B cell (primary cell): Measurements from ENCODE around the gene MFN1. TPM values are rescaled to one million over a fixed set of nuclear protein-coding genes. Genes with fewer than 3 reads are reported as not detected.

ENCODE experiments used
- ATAC-seq: fragments of 200-7000 bp; cut with Tn5 transposase; one replicate; pipeline ENCODE4 v1.10.0; 2021; ENCODE audit warnings: low read depth, mild to moderate bottlenecking, moderate number of reproducible peaks, moderate library complexity
- CTCF ChIA-PET: fragments of 350-600 bp; sonication (Branson Sonifier 250); formaldehyde crosslinking; loops from one replicate; lab custom pipeline; 2021; ENCODE audit warnings: antibody characterized with exemption, inconsistent platforms; lab: Charles Lee
- POLR2A ChIA-PET: fragments of 350-600 bp; sonication (Branson Sonifier 250); formaldehyde crosslinking; loops from one replicate; lab custom pipeline; 2021; ENCODE audit warnings: antibody characterized with exemption; lab: Charles Lee
- DNase-seq: peaks from one replicate; pipeline ENCODE4 v3.0.0; 2013
- H2AFZ ChIP-seq: 2 replicates; pipeline ENCODE4 v1.6.1; 2012; ENCODE audit warnings: mild to moderate bottlenecking, low read depth, low read length; ENCODE audit not compliant: insufficient read depth, poor library complexity, severe bottlenecking
- H3K27ac ChIP-seq, 2 donors: 1 replicate in 1 of 2; 2 replicates in 1 of 2; pipeline ENCODE4 v1.5.1; 2012 to 2013; ENCODE audit warnings: low read length in 2 of 2, mild to moderate bottlenecking in 2 of 2, moderate library complexity in 1 of 2
- H3K27me3 ChIP-seq, 4 experiments: fragments of 200-600 bp in 1 of 4; sonication (generic) in 1 of 4; replicated peaks in 1 of 4; 1 replicate in 2 of 4; 2 replicates in 2 of 4; pipeline versions ENCODE4 v1.6.1 to v1.7.0; 2013 to 2016; ENCODE audit warnings: low read length in 3 of 4, mild to moderate bottlenecking in 2 of 4, mixed read lengths in 1 of 4, moderate library complexity in 1 of 4; ENCODE audit not compliant: insufficient read depth in 4 of 4, control insufficient read depth in 3 of 4; ENCODE audit errors: control extremely low read depth in 1 of 4
- H3K36me3 ChIP-seq, 2 experiments: replicated peaks in 1 of 2; 1 replicate in 1 of 2; 2 replicates in 1 of 2; pipeline versions ENCODE4 v1.6.1 to v1.7.1; 2013; ENCODE audit warnings: low read length in 1 of 2; ENCODE audit not compliant: insufficient read depth in 2 of 2, control insufficient read depth in 1 of 2; ENCODE audit errors: control extremely low read depth in 1 of 2, extremely low read depth in 1 of 2
- H3K4me1 ChIP-seq, 2 donors: fragments of 200-600 bp in 1 of 2; sonication (generic) in 1 of 2; 1 replicate in 1 of 2; 2 replicates in 1 of 2; pipeline versions ENCODE4 v1.5.1 to v1.6.1; 2013 to 2017; ENCODE audit warnings: low read length in 2 of 2; ENCODE audit not compliant: control insufficient read depth in 2 of 2, insufficient read depth in 2 of 2
- H3K4me2 ChIP-seq: replicated peaks from 2 replicates; pipeline ENCODE3; 2012; ENCODE audit warnings: mild to moderate bottlenecking, low read depth, low read length; ENCODE audit not compliant: poor library complexity, severe bottlenecking
- H3K4me3 ChIP-seq, 5 experiments: fragments of 200-600 bp in 1 of 5; sonication (generic) in 1 of 5; 1 replicate in 3 of 5; 2 replicates in 2 of 5; pipeline versions ENCODE4 v1.5.1 to v1.7.0; 2011 to 2016; ENCODE audit warnings: low read length in 4 of 5, mild to moderate bottlenecking in 4 of 5, low read depth in 2 of 5, control low read depth in 1 of 5, moderate library complexity in 1 of 5; ENCODE audit not compliant: insufficient read depth in 1 of 5; ENCODE audit errors: control extremely low read depth in 1 of 5, extremely low read depth in 1 of 5
- H3K79me2 ChIP-seq: fragments of 200-600 bp; sonication (generic); one replicate; pipeline ENCODE4 v1.6.0; 2016; ENCODE audit warnings: low read length; ENCODE audit not compliant: control insufficient read depth, insufficient read depth
- H3K9ac ChIP-seq: fragments of 200-600 bp; sonication (generic); 2 replicates; pipeline ENCODE4 v1.6.1; 2017; ENCODE audit warnings: mild to moderate bottlenecking, low read length, moderate library complexity
- H3K9me3 ChIP-seq, 3 donors: one replicate each; pipeline versions ENCODE4 v1.6.1 to v1.7.1; 2013; ENCODE audit warnings: low read length in 2 of 3; ENCODE audit not compliant: control insufficient read depth in 2 of 3, insufficient read depth in 1 of 3; ENCODE audit errors: control extremely low read depth in 1 of 3
- H4K20me1 ChIP-seq: 2 replicates; pipeline ENCODE4 v1.6.0; 2012; ENCODE audit warnings: mild to moderate bottlenecking, low read length; ENCODE audit not compliant: insufficient read depth, control insufficient read depth, poor library complexity, severe bottlenecking
- H3K27ac Mint-ChIP-seq: one replicate; pipeline ENCODE4 v1.8.0; 2021; ENCODE audit warnings: mixed read lengths
- H3K27me3 Mint-ChIP-seq: one replicate; pipeline ENCODE4 v1.8.0; 2021; ENCODE audit warnings: mixed read lengths
- H3K4me1 Mint-ChIP-seq: one replicate; pipeline ENCODE4 v1.8.0; 2021; ENCODE audit warnings: mixed read lengths
- H3K4me3 Mint-ChIP-seq: one replicate; pipeline ENCODE4 v1.8.0; 2021; ENCODE audit warnings: mixed read lengths
- H3K9me3 Mint-ChIP-seq: one replicate; pipeline ENCODE4 v1.8.0; 2022; ENCODE audit warnings: mixed read lengths; ENCODE audit not compliant: insufficient read depth
- EZH2 ChIP-seq: IDR thresholded peaks from 2 replicates; pipeline ENCODE4 v1.6.1; 2012; ENCODE audit warnings: borderline replicate concordance, low read depth, mild to moderate bottlenecking, moderate library complexity, low read length; ENCODE audit not compliant: insufficient read depth, poor library complexity, severe bottlenecking
- WGBS: methylation state at CpG from one replicate; pipeline ENCODE4 v1.1.5; 2013; ENCODE audit warnings: missing lambda C conversion rate; ENCODE audit not compliant: insufficient coverage; 5-methylcytosine and 5-hydroxymethylcytosine counted together
- intact Hi-C: fragments of 100-400 bp; cut with micrococcal nuclease; formaldehyde crosslinking; loops from one replicate; pipeline ENCODE4 v1.10.0; 2022
- polyA plus RNA-seq: library from polyadenylated mRNA; depleted of rRNA; stranded (reverse); fragments of >200 nt; gene quantifications from 2 replicates; pipeline ENCODE4 v1.2.3, GENCODE V29; 2012
- total RNA-seq, 2 donors: library from RNA; stranded (reverse); fragments of 120-200 nt in 1 of 2; gene quantifications; 1 replicate in 1 of 2; 2 replicates in 1 of 2; pipeline versions ENCODE4 v1.2.3 to v1.2.4, GENCODE V29; 2013 to 2022
- TF ChIP-seq, protein P1 (sequence below): fragments of 200-600 bp; IDR thresholded peaks from one replicate; pipeline ENCODE4 v1.8.0; 2022; ENCODE audit warnings: antibody characterized with exemption, mild to moderate bottlenecking

Gene MFN1
- total and polyA plus RNA-seq, 2 donors (not counting 1 experiment from before 2014, with no cell fraction given), result 26.0 to 108 TPM

DNA sequence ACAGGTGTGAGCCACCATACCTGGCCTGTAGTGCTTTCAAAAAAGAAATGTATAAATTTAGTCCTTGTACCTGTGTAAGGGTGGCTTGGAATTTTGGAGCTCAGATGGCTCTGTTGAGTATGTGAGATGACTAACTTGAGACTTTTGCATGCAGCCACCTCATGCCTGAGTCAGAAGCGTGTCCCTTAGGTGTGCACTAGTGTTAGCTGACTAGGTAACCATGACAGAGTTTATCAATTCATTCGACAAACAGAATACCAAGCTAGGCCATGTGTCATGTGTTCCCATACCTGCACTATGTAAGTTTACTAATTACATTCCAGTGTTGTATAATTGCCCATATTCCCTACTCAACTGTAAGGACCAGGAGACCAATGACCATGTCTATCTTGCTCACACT is 28.6 kb upstream of the MFN1 start:
- Histone ChIP-seq H3K27me3 (no peaks in the 10 kb centered on the region), H4K20me1 (peaks cover under 1% of the 10 kb centered on the region), H2AFZ (no peak overlapping the region), H3K27ac (no peak overlapping the region), H3K4me3 (no peak overlapping the region), H3K4me1 (peaks cover 10 to 17% of the 10 kb centered on the region in 2 donors), H3K9ac (no peak overlapping the region), H3K79me2 (peaks cover 14% of the 10 kb centered on the region), H3K9me3 (no peaks in the 10 kb centered on the region), H3K4me2 (no peak overlapping the region), H3K36me3 (no peaks in the 10 kb centered on the region)
- ChIA-PET POLR2A (no interaction called here), CTCF (interaction anchor here (0.7 to 11.3 kb wide), 4 partner anchors 173 to 303 kb away, joined by 3 to 122 read pairs (median 54); partner anchors contain the start of genes PIK3CA and ZMAT3)
- peaks cover 22% of the 10 kb centered on the region for H3K4me1 Mint-ChIP-seq
- H3K27ac Mint-ChIP-seq, result no peak overlapping the region
- 100% methylated on average over 1 of the region's 2 CpGs for WGBS
- TF ChIP-seq, protein P1, sequence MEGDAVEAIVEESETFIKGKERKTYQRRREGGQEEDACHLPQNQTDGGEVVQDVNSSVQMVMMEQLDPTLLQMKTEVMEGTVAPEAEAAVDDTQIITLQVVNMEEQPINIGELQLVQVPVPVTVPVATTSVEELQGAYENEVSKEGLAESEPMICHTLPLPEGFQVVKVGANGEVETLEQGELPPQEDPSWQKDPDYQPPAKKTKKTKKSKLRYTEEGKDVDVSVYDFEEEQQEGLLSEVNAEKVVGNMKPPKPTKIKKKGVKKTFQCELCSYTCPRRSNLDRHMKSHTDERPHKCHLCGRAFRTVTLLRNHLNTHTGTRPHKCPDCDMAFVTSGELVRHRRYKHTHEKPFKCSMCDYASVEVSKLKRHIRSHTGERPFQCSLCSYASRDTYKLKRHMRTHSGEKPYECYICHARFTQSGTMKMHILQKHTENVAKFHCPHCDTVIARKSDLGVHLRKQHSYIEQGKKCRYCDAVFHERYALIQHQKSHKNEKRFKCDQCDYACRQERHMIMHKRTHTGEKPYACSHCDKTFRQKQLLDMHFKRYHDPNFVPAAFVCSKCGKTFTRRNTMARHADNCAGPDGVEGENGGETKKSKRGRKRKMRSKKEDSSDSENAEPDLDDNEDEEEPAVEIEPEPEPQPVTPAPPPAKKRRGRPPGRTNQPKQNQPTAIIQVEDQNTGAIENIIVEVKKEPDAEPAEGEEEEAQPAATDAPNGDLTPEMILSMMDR, result no peak
- TF ChIP-seq EZH2, result no peak
- intact Hi-C loops, result loop anchor here (10.0 kb wide), 1 partner anchor 84 kb away; no protein-coding TSS in a partner anchor
- no peak for DNase-seq
- H3K4me3 Mint-ChIP-seq, result no peak overlapping the region
- no peak for ATAC-seq
- no peaks in the 10 kb centered on the region for H3K27me3 Mint-ChIP-seq
- H3K9me3 Mint-ChIP-seq, result no peaks in the 10 kb centered on the region

DNA sequence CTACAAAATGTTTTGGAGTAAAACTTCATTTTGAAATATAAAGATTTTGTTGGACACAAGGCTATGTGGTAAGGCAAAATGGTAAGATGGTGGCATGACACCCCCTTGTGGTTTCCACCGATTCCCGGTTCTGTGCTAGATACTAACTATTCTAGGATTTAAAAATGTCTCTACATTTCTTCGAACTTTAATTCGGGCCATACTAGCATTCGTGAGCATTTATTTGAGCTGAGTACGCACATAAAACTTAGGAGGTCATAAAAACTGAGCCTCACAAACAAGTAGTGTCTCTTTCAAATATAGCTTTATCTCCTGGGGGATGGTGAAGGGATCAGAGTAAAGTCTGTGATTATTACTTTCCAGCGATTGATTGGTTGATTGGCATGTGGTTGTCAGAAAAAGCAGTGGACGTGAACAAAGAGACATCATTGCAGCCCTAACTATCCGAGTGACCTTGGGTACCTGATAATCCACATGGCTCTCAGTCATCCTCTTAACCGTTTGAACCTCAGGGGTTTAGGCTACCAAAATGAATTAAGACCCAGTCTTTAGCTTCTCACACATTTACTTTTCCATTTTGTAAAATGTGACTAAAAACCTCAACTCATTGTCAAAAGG is 25.7 kb upstream of the MFN1 start:
- Histone ChIP-seq H3K4me1 (peaks cover 25% of the 10 kb centered on the region in 2 donors), H3K27ac (peak overlapping the region in 1 of 2 donors; percentile 99), H2AFZ (peak overlapping the region; percentile 89), H3K4me2 (peak overlapping the region; percentile 89), H3K36me3 (no peaks in the 10 kb centered on the region), H3K27me3 (no peaks in the 10 kb centered on the region), H3K79me2 (peaks cover 43% of the 10 kb centered on the region), H4K20me1 (peaks cover 14% of the 10 kb centered on the region), H3K9ac (peak overlapping the region; percentile 99), H3K4me3 (peak overlapping the region in 3 of 5 experiments; percentile 91 to 97 (median 92)), H3K9me3 (no peaks in the 10 kb centered on the region)
- DNase-seq (peak; percentile 43), ATAC-seq (no peak)
- WGBS, result 52% methylated on average over 3 of the region's 10 CpGs
- TF ChIP-seq, protein P1, result peak; percentile 29
- no peak for TF ChIP-seq EZH2
- H3K4me1 Mint-ChIP-seq, result peaks cover 30% of the 10 kb centered on the region
- ChIA-PET POLR2A (interaction anchor here (1.0 to 2.5 kb wide), 3 partner anchors 25 to 241 kb away, joined by 3 to 9 read pairs (median 4); partner anchors contain the start of genes ACTL6A and MFN1), CTCF (interaction anchor here (0.8 to 11.3 kb wide), 28 partner anchors 10 to 310 kb away, joined by 3 to 122 read pairs (median 4); partner anchors contain the start of genes ACTL6A, MFN1, PIK3CA and ZMAT3)
- intact Hi-C loops, result loop anchor here (1.0 to 5.0 kb wide), 7 partner anchors 61 to 884 kb away; partner anchors contain the start of genes GNB4, MRPL47, NDUFB5 and ZMAT3
- peak overlapping the region; percentile 96 for H3K4me3 Mint-ChIP-seq
- peak overlapping the region; percentile 89 for H3K27ac Mint-ChIP-seq
- no peaks in the 10 kb centered on the region for H3K9me3 Mint-ChIP-seq
- H3K27me3 Mint-ChIP-seq, result no peaks in the 10 kb centered on the region
